ENCODE results near the gene VPS33B. TPM values are rescaled to one million over a fixed set of nuclear protein-coding genes. Genes with fewer than 3 reads are reported as not detected.

VPS33B gene
- total and polyA plus RNA-seq, 2 of the 13 experiments (the other 11 are each of a cell fraction or from before 2014, with no cell fraction given) = 15.8 to 16.5 TPM

DNA sequence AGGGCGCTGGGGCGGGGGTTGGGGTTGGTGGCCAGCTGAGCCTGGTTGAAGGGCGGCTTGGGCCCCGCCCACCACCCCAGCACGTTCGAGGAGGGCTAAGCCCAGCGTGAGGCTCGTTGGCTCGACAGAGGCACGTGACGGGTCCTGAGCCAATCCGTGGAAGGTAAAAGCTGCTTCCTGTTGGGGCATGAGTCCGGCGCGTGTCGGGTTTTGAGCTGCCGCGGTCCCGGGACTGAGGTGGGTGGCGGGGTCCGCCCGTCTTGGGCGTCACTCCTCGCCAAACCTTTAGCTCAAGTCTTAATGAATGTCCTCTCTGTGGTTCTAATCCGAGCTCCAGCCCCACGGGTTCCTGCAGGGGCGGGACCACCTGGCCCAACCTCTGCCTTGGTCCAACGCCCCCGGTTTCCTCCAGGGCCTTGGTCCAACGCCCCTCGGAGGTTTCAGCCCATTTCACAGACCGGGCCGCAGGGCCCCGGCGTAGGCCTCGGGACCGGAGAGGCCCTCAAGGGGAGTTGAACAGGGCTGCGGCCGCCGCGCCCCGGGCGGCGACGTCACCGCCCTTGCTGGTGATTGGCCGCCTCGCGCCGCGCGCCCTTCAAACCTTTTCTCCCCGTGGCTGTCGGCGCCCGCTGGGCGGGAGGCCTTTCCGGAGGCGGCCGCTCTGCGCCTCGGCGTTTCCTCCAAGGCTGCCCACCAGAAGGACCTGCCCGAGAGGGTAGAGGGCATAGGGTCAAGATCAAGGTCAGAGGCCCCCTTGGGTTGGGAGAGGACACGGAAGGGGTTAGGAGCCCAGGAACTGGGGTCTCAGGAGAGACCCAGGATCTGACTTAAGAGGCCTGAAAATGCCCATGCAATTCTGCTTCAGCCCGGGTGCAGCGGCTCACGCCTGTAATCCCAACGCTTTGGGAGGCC, 67.4 kb downstream of the VPS33B start, which contains the start of gene RCCD1 (continued):
- TF ChIP-seq, protein P1, sequence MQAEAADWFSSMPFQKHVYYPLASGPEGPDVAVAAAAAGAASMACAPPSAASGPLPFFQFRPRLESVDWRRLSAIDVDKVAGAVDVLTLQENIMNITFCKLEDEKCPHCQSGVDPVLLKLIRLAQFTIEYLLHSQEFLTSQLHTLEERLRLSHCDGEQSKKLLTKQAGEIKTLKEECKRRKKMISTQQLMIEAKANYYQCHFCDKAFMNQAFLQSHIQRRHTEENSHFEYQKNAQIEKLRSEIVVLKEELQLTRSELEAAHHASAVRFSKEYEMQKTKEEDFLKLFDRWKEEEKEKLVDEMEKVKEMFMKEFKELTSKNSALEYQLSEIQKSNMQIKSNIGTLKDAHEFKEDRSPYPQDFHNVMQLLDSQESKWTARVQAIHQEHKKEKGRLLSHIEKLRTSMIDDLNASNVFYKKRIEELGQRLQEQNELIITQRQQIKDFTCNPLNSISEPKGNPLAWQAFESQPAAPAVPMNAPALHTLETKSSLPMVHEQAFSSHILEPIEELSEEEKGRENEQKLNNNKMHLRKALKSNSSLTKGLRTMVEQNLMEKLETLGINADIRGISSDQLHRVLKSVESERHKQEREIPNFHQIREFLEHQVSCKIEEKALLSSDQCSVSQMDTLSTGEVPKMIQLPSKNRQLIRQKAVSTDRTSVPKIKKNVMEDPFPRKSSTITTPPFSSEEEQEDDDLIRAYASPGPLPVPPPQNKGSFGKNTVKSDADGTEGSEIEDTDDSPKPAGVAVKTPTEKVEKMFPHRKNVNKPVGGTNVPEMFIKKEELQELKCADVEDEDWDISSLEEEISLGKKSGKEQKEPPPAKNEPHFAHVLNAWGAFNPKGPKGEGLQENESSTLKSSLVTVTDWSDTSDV (CRISPR knock-in tag; IDR thresholded peaks at IDR 0.05) = no peak
- TF ChIP-seq, protein P2, sequence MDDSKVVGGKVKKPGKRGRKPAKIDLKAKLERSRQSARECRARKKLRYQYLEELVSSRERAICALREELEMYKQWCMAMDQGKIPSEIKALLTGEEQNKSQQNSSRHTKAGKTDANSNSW (CRISPR knock-in tag; IDR thresholded peaks at IDR 0.05; ENCODE audit: borderline replicate concordance) = no peak
- TF ChIP-seq ZNF224 (CRISPR knock-in tag; IDR thresholded peaks at IDR 0.05) (0 out of 2 replicates have a peak, but pooled peaks have one; percentile 62), BHLHE40 (IDR thresholded peaks at IDR 0.05; ENCODE audit: low read length) (peak; percentile 96), ZFAT (CRISPR knock-in tag; conservative IDR thresholded peaks at IDR 0.05) (0 out of 2 replicates have a peak, but pooled peaks have one; percentile 64), FOXA1 (IDR thresholded peaks at IDR 0.05) (no peak), FOXA1 (CRISPR knock-in tag; IDR thresholded peaks at IDR 0.05) (no peak; the same call in 1 of the 2 replicates), MIER3 (CRISPR knock-in tag; IDR thresholded peaks at IDR 0.05; ENCODE audit: borderline replicate concordance) (no peak; the same call in 1 of the 2 replicates), FOSL1 (CRISPR knock-in tag; IDR thresholded peaks at IDR 0.05; ENCODE audit: borderline replicate concordance) (peak; percentile 50), ZKSCAN1 (IDR thresholded peaks at IDR 0.05; ENCODE audit: low read length) (no peak), ZNF768 (CRISPR knock-in tag; IDR thresholded peaks at IDR 0.05) (no peak), KAT8 (CRISPR knock-in tag; IDR thresholded peaks at IDR 0.05) (peak; percentile 74), ZNF644 (CRISPR knock-in tag; IDR thresholded peaks at IDR 0.05; ENCODE audit: low read depth) (no peak), ZNF510 (CRISPR knock-in tag; IDR thresholded peaks at IDR 0.05; ENCODE audit: low read depth) (no peak), ZNF251 (CRISPR knock-in tag; IDR thresholded peaks at IDR 0.05) (no peak), TEAD2 (CRISPR knock-in tag; IDR thresholded peaks at IDR 0.05) (no peak), ZNF550 (CRISPR knock-in tag; IDR thresholded peaks at IDR 0.05; ENCODE audit: borderline replicate concordance) (peak; percentile 20; the same call in 1 of the 2 replicates), SOX13 (IDR thresholded peaks at IDR 0.05) (no peak), SOX13 (CRISPR knock-in tag; conservative IDR thresholded peaks at IDR 0.05 in 1 of 2, IDR thresholded peaks at IDR 0.05 in 1 of 2) (no peak; a peak in 1 of 4 replicates)
- TF ChIP-seq, protein P3, sequence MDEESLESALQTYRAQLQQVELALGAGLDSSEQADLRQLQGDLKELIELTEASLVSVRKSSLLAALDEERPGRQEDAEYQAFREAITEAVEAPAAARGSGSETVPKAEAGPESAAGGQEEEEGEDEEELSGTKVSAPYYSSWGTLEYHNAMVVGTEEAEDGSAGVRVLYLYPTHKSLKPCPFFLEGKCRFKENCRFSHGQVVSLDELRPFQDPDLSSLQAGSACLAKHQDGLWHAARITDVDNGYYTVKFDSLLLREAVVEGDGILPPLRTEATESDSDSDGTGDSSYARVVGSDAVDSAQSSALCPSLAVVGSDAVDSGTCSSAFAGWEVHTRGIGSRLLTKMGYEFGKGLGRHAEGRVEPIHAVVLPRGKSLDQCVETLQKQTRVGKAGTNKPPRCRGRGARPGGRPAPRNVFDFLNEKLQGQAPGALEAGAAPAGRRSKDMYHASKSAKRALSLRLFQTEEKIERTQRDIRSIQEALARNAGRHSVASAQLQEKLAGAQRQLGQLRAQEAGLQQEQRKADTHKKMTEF (CRISPR knock-in tag; IDR thresholded peaks at IDR 0.05) = peak; percentile 86
- TF ChIP-seq, protein P4, sequence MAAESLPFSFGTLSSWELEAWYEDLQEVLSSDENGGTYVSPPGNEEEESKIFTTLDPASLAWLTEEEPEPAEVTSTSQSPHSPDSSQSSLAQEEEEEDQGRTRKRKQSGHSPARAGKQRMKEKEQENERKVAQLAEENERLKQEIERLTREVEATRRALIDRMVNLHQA (CRISPR knock-in tag; IDR thresholded peaks at IDR 0.05) = no peak
- TF ChIP-seq, protein P5, sequence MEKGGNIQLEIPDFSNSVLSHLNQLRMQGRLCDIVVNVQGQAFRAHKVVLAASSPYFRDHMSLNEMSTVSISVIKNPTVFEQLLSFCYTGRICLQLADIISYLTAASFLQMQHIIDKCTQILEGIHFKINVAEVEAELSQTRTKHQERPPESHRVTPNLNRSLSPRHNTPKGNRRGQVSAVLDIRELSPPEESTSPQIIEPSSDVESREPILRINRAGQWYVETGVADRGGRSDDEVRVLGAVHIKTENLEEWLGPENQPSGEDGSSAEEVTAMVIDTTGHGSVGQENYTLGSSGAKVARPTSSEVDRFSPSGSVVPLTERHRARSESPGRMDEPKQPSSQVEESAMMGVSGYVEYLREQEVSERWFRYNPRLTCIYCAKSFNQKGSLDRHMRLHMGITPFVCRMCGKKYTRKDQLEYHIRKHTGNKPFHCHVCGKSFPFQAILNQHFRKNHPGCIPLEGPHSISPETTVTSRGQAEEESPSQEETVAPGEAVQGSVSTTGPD (CRISPR knock-in tag; IDR thresholded peaks at IDR 0.05) = no peak
- TF ChIP-seq, protein P6, sequence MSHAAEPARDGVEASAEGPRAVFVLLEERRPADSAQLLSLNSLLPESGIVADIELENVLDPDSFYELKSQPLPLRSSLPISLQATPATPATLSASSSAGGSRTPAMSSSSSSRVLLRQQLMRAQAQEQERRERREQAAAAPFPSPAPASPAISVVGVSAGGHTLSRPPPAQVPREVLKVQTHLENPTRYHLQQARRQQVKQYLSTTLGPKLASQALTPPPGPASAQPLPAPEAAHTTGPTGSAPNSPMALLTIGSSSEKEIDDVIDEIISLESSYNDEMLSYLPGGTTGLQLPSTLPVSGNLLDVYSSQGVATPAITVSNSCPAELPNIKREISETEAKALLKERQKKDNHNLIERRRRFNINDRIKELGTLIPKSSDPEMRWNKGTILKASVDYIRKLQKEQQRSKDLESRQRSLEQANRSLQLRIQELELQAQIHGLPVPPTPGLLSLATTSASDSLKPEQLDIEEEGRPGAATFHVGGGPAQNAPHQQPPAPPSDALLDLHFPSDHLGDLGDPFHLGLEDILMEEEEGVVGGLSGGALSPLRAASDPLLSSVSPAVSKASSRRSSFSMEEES (CRISPR knock-in tag; IDR thresholded peaks at IDR 0.05) = peak; percentile 73
